Transverse colon (tissue), 4 donors: ENCODE results near the gene RSF1. TPM values are rescaled to one million over a fixed set of nuclear protein-coding genes. Genes with fewer than 3 reads are reported as not detected.

Source experiments
- DNase-seq: peaks from one replicate; pipeline ENCODE4 v3.0.0-alpha.2; 2019
- H3K27ac ChIP-seq, 4 donors: fragments of 200-600 bp; sonication (generic); 2 replicates each; pipeline ENCODE4 v1.5.1; 2016 to 2018; ENCODE audit warnings: inconsistent platforms in 4 of 4
- H3K27me3 ChIP-seq: fragments of 200-600 bp; sonication (generic); 2 replicates; pipeline ENCODE4 v1.5.1; 2017; ENCODE audit warnings: inconsistent platforms
- H3K36me3 ChIP-seq, 4 donors: fragments of 200-600 bp; sonication (generic); 2 replicates each; pipeline ENCODE4 v1.5.1; 2017 to 2019; ENCODE audit warnings: inconsistent platforms in 4 of 4
- H3K4me1 ChIP-seq, 4 donors: fragments of 200-600 bp; sonication (generic); 2 replicates each; pipeline ENCODE4 v1.5.1; 2017 to 2020; ENCODE audit warnings: inconsistent platforms in 4 of 4
- H3K4me3 ChIP-seq, 4 donors: fragments of 200-600 bp; sonication (generic); 1 replicate in 1 of 4; 2 replicates in 3 of 4; pipeline versions ENCODE4 v1.5.1 to v1.6.1; 2017 to 2019; ENCODE audit warnings: inconsistent platforms in 4 of 4
- H3K9me3 ChIP-seq, 2 donors: fragments of 200-600 bp; sonication (generic); 2 replicates each; pipeline ENCODE4 v1.5.1; 2017 to 2019; ENCODE audit warnings: inconsistent platforms in 2 of 2
- CTCF ChIP-seq, 5 experiments: fragments of 200-600 bp in 3 of 5; fragments of 450-650 bp in 2 of 5; sonication (generic) in 3 of 5; IDR thresholded peaks; 1 replicate in 2 of 5; 2 replicates in 3 of 5; pipeline ENCODE4 v1.5.1; 2016 to 2017; ENCODE audit warnings: antibody characterized with exemption in 5 of 5, inconsistent platforms in 3 of 5, mild to moderate bottlenecking in 2 of 5, moderate library complexity in 1 of 5
- EP300 ChIP-seq: sonication (generic); formaldehyde crosslinking; IDR thresholded peaks from one replicate; pipeline ENCODE4 v1.6.1; 2017; ENCODE audit warnings: antibody characterized with exemption, low read depth
- POLR2A ChIP-seq: fragments of 450-650 bp; IDR thresholded peaks from one replicate; pipeline ENCODE4 v1.6.1; 2016; ENCODE audit warnings: antibody characterized with exemption, mild to moderate bottlenecking, moderate library complexity
- POLR2AphosphoS5 ChIP-seq, 3 donors: sonication (generic); formaldehyde crosslinking; IDR thresholded peaks; one replicate each; pipeline ENCODE4 v1.6.1; 2016; ENCODE audit warnings: antibody characterized with exemption in 3 of 3
- WGBS, 2 donors: methylation state at CpG; one replicate each; pipeline ENCODE4 v1.1.5; 2018; ENCODE audit warnings: low coverage in 1 of 2; 5-methylcytosine and 5-hydroxymethylcytosine counted together
- in situ Hi-C, 4 donors: fragments of 200-750 bp; cut with MboI; loops; one replicate each; pipeline versions ENCODE4 v1.15.0 to v1.15.1; 2017; ENCODE audit warnings: low sequenced_read_pairs in 3 of 4, low pct_ligation_motif_present in 1 of 4, low pct_unique_long_range_greater_than_20kb in 1 of 4
- intact Hi-C: fragments of 100-400 bp; cut with DNase I; formaldehyde crosslinking; loops from one replicate; pipeline ENCODE4 v1.15.1; 2023; ENCODE audit warnings: low total_unique reads
- total RNA-seq, 4 donors: library from RNA; depleted of rRNA; stranded (reverse); fragments of >200 nt; gene quantifications; one replicate each; pipeline ENCODE4 v1.1.0, GENCODE V29; 2016

RSF1 gene
- total RNA-seq, 4 donors from 2014 or later, result 45.6 to 72.8 (median 58.1) TPM

GRCh38 chr11:77705195-77705875 lies 115.2 kb downstream of the RSF1 start:
- H3K9me3 ChIP-seq, result no peaks in the 10 kb centered on the region
- no peak overlapping the region for H3K27ac ChIP-seq
- no peaks in the 10 kb centered on the region for H3K36me3 ChIP-seq
- in situ Hi-C loops (no loop called here), intact Hi-C loops (no loop called here)
- TF ChIP-seq CTCF (IDR thresholded peaks at IDR 0.05), result no peak
- no peak for TF ChIP-seq POLR2AphosphoS5 (IDR thresholded peaks at IDR 0.05)
- TF ChIP-seq EP300, result no peak
- TF ChIP-seq POLR2A, result no peak
- H3K4me1 ChIP-seq, result no peaks in the 10 kb centered on the region
- 81 to 84% methylated on average over 4 of the region's 4 CpGs for WGBS, 2 donors
- H3K27me3 ChIP-seq, result no peaks in the 10 kb centered on the region
- no peak overlapping the region for H3K4me3 ChIP-seq
- DNase-seq, result no peak

GRCh38 chr11:77704029-77704428 lies 116.5 kb downstream of the RSF1 start:
- Histone ChIP-seq H3K9me3 (no peaks in the 10 kb centered on the region), H3K4me3 (no peak overlapping the region), H3K36me3 (peaks cover 0 to 4% (median 0%) of the 10 kb centered on the region in 4 donors), H3K27ac (no peak overlapping the region), H3K4me1 (no peaks in the 10 kb centered on the region), H3K27me3 (no peaks in the 10 kb centered on the region)
- TF ChIP-seq POLR2A, result no peak
- TF ChIP-seq POLR2AphosphoS5 (IDR thresholded peaks at IDR 0.05), result no peak
- TF ChIP-seq CTCF (IDR thresholded peaks at IDR 0.05), result no peak
- no peak for TF ChIP-seq EP300
- no peak for DNase-seq
- 92 to 100% methylated on average over 2 to 3 of the region's 3 CpGs for WGBS, 2 donors
- in situ Hi-C loops (no loop called here), intact Hi-C loops (no loop called here)

- intact Hi-C loops, result no loop called here
- WGBS, 2 donors, result 76 to 91% methylated on average over 1 of the region's 1 CpG
Observed at GRCh38 chr11:77699425-77699824, 121.1 kb downstream of the RSF1 start.

GRCh38 chr11:77698896-77699295 lies 121.6 kb downstream of the RSF1 start:
- no peak overlapping the region for H3K27ac ChIP-seq
- H3K4me1 ChIP-seq, result no peaks in the 10 kb centered on the region
- TF ChIP-seq EP300, result no peak
- TF ChIP-seq CTCF (IDR thresholded peaks at IDR 0.05), result no peak
- H3K27me3 ChIP-seq, result no peaks in the 10 kb centered on the region
- no peak for DNase-seq
- intact Hi-C loops (no loop called here), in situ Hi-C loops (no loop called here)
- WGBS, 2 donors, result 84 to 96% methylated on average over 2 of the region's 2 CpGs
- H3K4me3 ChIP-seq, result no peak overlapping the region
- H3K9me3 ChIP-seq, result no peaks in the 10 kb centered on the region
- peaks cover 0 to 25% (median 9%) of the 10 kb centered on the region in 4 donors for H3K36me3 ChIP-seq

More at GRCh38 chr11:77699425-77699824, 121.1 kb downstream of the RSF1 start:
- H3K4me1 ChIP-seq, result no peaks in the 10 kb centered on the region
- in situ Hi-C loops, result no loop called here
- no peak overlapping the region for H3K4me3 ChIP-seq
- no peaks in the 10 kb centered on the region for H3K9me3 ChIP-seq
- no peak for DNase-seq
- no peaks in the 10 kb centered on the region for H3K27me3 ChIP-seq
- no peak for TF ChIP-seq CTCF (IDR thresholded peaks at IDR 0.05)
- TF ChIP-seq POLR2A, result no peak
- TF ChIP-seq EP300, result no peak
- no peak for TF ChIP-seq POLR2AphosphoS5 (IDR thresholded peaks at IDR 0.05)
- H3K27ac ChIP-seq, result no peak overlapping the region
- H3K36me3 ChIP-seq, result peaks cover 0 to 25% (median 9%) of the 10 kb centered on the region in 4 donors
